Skeletal muscle satellite cell (primary cell): ENCODE results near the gene NUDCD3.
"Not testable (repeated sequence)": the region's sequence is repeated elsewhere in the genome, so short reads cannot be mapped to it uniquely, and the experiment has no call there.

Experiments used
- H3K27me3 ChIP-seq: 2 replicates; pipeline ENCODE4 v1.7.0; 2013; ENCODE audit warnings: low read length; ENCODE audit not compliant: control insufficient read depth, insufficient read depth
- H3K36me3 ChIP-seq: 2 replicates; pipeline ENCODE4 v1.7.0; 2013; ENCODE audit warnings: mild to moderate bottlenecking, control low read depth, low read length; ENCODE audit not compliant: insufficient read depth
- H3K4me1 ChIP-seq: 2 replicates; pipeline ENCODE4 v1.7.0; 2013; ENCODE audit warnings: low read length; ENCODE audit not compliant: control insufficient read depth, insufficient read depth
- H3K4me2 ChIP-seq: 2 replicates; pipeline ENCODE4 v1.7.0; 2013; ENCODE audit warnings: mild to moderate bottlenecking, low read length
- H3K4me3 ChIP-seq: 2 replicates; pipeline ENCODE4 v1.7.0; 2013; ENCODE audit warnings: low read length
- H3K9ac ChIP-seq: 2 replicates; pipeline ENCODE4 v1.7.0; 2013; ENCODE audit warnings: mild to moderate bottlenecking, low read depth, low read length, moderate library complexity
- H3K9me3 ChIP-seq: replicated peaks from 2 replicates; pipeline ENCODE4 v1.7.0; 2013; ENCODE audit warnings: mild to moderate bottlenecking, control low read depth, low read length

NUDCD3 gene

GRCh38 chr7:44515590-44516268 lies 25.3 kb upstream of the NUDCD3 start:
- Histone ChIP-seq H3K4me1 (no peaks in the 10 kb centered on the region), H3K36me3 (no peaks in the 10 kb centered on the region), H3K27me3 (peaks cover 22% of the 10 kb centered on the region), H3K4me2 (no peak overlapping the region), H3K9me3 (no peaks in the 10 kb centered on the region), H3K9ac (no peak overlapping the region), H3K4me3 (no peak overlapping the region)

GRCh38 chr7:44512736-44513135 lies 22.3 kb upstream of the NUDCD3 start:
- no peak overlapping the region for H3K4me2 ChIP-seq
- no peaks in the 10 kb centered on the region for H3K4me1 ChIP-seq
- H3K36me3 ChIP-seq: no peaks in the 10 kb centered on the region
- no peaks in the 10 kb centered on the region for H3K9me3 ChIP-seq
- no peak overlapping the region for H3K9ac ChIP-seq
- H3K27me3 ChIP-seq: peaks cover 27% of the 10 kb centered on the region
- H3K4me3 ChIP-seq: no peak overlapping the region

DNA sequence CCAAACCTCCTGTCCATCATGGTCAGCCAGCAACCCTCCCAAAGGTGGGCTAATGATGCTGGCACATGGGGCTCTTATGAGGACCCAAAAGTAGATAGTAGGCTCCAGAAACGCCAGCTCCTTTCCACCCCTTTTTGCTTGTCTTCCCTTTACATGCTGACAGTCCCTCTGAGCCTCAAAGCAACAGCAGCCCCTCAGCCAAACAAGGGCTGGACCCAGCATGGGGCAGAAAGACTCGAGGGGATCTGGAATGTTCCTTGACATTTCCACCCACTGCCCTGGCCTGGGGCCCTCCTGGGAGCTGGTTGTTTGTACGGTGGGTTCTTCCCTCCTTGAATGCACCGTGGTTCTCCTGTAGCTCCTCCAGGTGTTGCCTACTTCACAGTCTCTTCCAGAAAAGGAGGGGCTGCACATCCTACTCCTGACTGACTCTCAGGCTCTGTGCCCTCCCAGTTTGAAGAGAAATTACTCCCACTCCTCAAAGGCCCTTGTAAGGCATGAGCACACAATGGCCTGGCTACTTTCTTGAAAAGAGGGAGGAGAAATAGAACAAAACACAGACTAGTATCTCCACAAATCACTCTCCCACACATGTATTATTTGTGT lies 21.5 kb upstream of the NUDCD3 start:
- Histone ChIP-seq H3K9ac (no peak overlapping the region), H3K27me3 (peaks cover 28% of the 10 kb centered on the region), H3K4me1 (no peaks in the 10 kb centered on the region), H3K9me3 (no peaks in the 10 kb centered on the region), H3K36me3 (no peaks in the 10 kb centered on the region), H3K4me2 (no peak overlapping the region), H3K4me3 (no peak overlapping the region)

GRCh38 chr7:44511236-44511635 lies 20.8 kb upstream of the NUDCD3 start:
- H3K36me3 ChIP-seq: no peaks in the 10 kb centered on the region
- no peaks in the 10 kb centered on the region for H3K9me3 ChIP-seq
- H3K4me2 ChIP-seq: no peak overlapping the region
- H3K27me3 ChIP-seq: peaks cover 35% of the 10 kb centered on the region
- no peaks in the 10 kb centered on the region for H3K4me1 ChIP-seq
- H3K9ac ChIP-seq: no peak overlapping the region
- H3K4me3 ChIP-seq: no peak overlapping the region

GRCh38 chr7:44508328-44509030 lies 18.0 kb upstream of the NUDCD3 start:
- Histone ChIP-seq H3K9ac (no peak overlapping the region), H3K4me1 (no peaks in the 10 kb centered on the region), H3K36me3 (no peaks in the 10 kb centered on the region), H3K9me3 (no peaks in the 10 kb centered on the region), H3K27me3 (peaks cover 47% of the 10 kb centered on the region), H3K4me3 (no peak overlapping the region), H3K4me2 (no peak overlapping the region)

DNA sequence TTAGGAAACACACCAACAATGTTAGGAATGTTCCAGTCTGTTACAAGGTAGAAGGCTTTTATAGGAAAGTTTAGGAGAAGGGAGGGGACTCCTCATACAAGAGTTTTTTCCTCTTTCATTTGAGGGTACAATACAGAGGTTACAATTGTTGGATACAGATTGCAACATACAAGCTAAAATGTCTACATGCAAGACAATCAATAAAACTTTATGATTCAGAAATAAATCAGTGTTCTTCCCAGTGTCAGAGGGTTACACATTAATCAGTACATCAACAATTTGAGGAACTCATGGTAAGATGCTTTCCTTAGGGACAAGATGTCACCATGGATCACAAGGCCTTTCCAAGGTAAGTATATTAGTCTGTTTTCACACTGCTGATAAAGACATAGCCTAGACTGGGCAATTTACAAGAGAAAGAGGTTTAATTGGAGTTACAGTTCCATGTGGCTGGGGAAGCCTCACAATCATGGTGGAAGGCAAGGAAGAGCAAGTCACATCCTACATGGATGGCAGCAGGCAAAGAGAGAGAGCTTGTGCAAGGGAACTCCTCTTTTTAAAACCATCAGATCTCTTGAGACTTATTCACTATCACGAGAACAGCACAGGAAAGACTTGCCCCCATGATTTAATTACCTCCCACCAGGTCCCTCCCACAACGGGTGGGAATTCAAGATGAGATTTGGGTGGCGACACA lies 16.3 kb upstream of the NUDCD3 start:
- H3K4me2 ChIP-seq, H3K4me1 ChIP-seq, H3K9me3 ChIP-seq, H3K9ac ChIP-seq, H3K4me3 ChIP-seq, H3K36me3 ChIP-seq: not testable (repeated sequence)
- peaks cover 56% of the 10 kb centered on the region for H3K27me3 ChIP-seq

DNA sequence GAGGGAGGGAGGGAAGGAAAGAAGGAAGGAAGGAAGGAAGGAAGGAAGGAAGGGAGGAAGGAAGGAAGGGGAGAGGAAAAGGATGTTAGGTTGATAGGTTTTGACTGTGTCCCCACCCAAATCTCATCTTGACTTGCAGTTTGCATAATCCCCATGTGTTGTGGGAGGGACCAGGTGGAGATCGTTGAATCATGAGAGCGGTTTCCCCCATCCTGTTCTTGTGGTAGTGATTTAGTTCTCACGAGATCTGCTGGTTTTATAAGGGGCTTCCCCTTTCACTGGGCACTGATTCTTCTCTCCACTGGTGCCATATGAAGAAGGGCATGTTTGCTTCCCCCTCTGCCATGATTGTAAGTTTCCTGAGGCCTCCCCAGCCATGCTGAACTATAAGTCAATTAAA lies 15.1 kb upstream of the NUDCD3 start:
- H3K9ac ChIP-seq: no peak overlapping the region
- H3K36me3 ChIP-seq: no peaks in the 10 kb centered on the region
- H3K27me3 ChIP-seq: peaks cover 52% of the 10 kb centered on the region
- no peak overlapping the region for H3K4me2 ChIP-seq
- no peaks in the 10 kb centered on the region for H3K9me3 ChIP-seq
- H3K4me3 ChIP-seq: no peak overlapping the region
- no peaks in the 10 kb centered on the region for H3K4me1 ChIP-seq

DNA sequence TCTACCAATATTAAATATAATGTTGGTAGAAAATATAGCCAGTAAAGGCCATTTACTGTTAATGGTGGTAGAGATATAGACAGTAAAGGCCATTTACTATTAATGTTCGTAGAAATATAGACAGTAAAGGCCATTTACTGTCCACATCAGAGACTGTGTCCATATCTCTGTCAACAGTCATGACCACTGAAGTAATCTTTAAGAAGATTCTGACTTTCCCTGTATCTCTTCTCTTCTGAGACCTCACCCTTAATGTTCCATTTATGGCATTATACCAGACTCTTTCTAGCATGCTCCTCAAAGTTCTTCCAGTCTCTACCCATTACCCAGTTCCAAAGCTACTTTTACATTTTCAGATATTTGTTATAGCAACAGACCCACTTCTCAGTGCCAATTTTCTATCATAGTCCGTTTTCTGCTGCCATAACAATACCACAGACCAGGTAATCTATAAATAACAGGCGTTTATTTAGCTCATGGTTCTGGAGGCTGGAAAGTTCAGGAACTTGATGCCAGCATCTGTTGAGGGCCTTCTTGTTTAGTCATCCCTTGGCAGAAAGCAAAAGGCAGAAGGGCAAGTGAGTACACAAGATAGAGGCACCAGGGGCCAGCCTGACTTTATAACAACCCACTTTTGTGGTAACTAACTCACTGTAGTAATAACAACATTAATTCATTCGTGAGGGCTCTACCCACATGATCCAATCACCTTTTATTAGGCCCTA lies 7.9 kb upstream of the NUDCD3 start:
- no peak overlapping the region for H3K4me2 ChIP-seq
- no peak overlapping the region for H3K4me3 ChIP-seq
- H3K27me3 ChIP-seq: peaks cover 29% of the 10 kb centered on the region
- no peaks in the 10 kb centered on the region for H3K36me3 ChIP-seq
- H3K9ac ChIP-seq: no peak overlapping the region
- H3K9me3 ChIP-seq: no peaks in the 10 kb centered on the region
- no peaks in the 10 kb centered on the region for H3K4me1 ChIP-seq

GRCh38 chr7:44497155-44498027 lies 6.9 kb upstream of the NUDCD3 start:
- Histone ChIP-seq H3K27me3 (peaks cover 23% of the 10 kb centered on the region), H3K9me3 (no peaks in the 10 kb centered on the region), H3K36me3 (no peaks in the 10 kb centered on the region), H3K4me3 (no peak overlapping the region), H3K4me1 (no peaks in the 10 kb centered on the region), H3K9ac (no peak overlapping the region), H3K4me2 (no peak overlapping the region)

DNA sequence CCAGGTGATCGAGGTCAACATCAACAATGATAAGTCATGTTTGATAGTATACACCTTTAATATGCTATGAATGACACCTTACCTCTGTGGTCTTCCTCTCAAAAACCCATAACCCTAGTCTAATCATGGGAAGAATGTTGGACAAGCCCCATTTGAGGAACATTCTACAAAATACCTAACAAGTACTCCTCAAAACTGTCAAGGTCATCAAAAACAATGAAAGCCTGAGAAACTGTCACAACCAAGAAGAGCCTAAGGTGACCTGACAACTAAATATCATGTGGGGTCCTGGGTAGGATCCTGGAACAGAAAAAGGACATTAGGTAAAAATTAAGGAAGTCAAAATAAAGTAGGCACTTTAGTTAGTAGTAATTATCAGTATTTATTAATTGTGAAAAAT lies 5.9 kb upstream of the NUDCD3 start:
- no peak overlapping the region for H3K4me3 ChIP-seq
- H3K27me3 ChIP-seq: peaks cover 14% of the 10 kb centered on the region
- H3K4me2 ChIP-seq: no peak overlapping the region
- no peaks in the 10 kb centered on the region for H3K36me3 ChIP-seq
- no peak overlapping the region for H3K9ac ChIP-seq
- H3K9me3 ChIP-seq: no peaks in the 10 kb centered on the region
- H3K4me1 ChIP-seq: no peaks in the 10 kb centered on the region
